Measurements from ENCODE around the gene AP1G2.

The AP1G2 gene

GRCh38 chr14:23551266-23552028 is 16.1 kb downstream of the AP1G2 start, which contains the start of gene ZFHX2:
Gene ZFHX2 (minus strand): TSS chr14:23551765. CDS start chr14:23535325, 16,440 bp downstream.
- DNase-seq (ENCODE audit: low spot score) = peak; percentile 87
- H3K36me3 ChIP-seq (ENCODE audit: low read depth) = no peaks in the 10 kb centered on the region
- peak; percentile 70 for ATAC-seq (ENCODE audit: low read depth)
- H3K27me3 ChIP-seq (ENCODE audit: insufficient read depth, poor library complexity, severe bottlenecking) = peaks cover 5% of the 10 kb centered on the region
- H3K27ac ChIP-seq (ENCODE audit: poor library complexity, severe bottlenecking) = no peak within 1 kb of the TSS
- H3K4me3 ChIP-seq (ENCODE audit: severe bottlenecking) = peak within 1 kb of the TSS; percentile 49
- no peaks in the 10 kb centered on the region for H3K9me3 ChIP-seq (ENCODE audit: severe bottlenecking)
- H3K4me1 ChIP-seq (ENCODE audit: insufficient read depth, poor library complexity, severe bottlenecking) = no peaks in the 10 kb centered on the region
- TF ChIP-seq CTCF (IDR thresholded peaks at IDR 0.05; ENCODE audit: poor library complexity, severe bottlenecking) = no peak

- Histone ChIP-seq H3K27me3 (ENCODE audit: insufficient read depth, poor library complexity, severe bottlenecking) (peaks cover 5% of the 10 kb centered on the region), H3K36me3 (ENCODE audit: low read depth) (no peaks in the 10 kb centered on the region), H3K4me3 (ENCODE audit: severe bottlenecking) (peak overlapping the region; percentile 49), H3K9me3 (ENCODE audit: severe bottlenecking) (no peaks in the 10 kb centered on the region), H3K27ac (ENCODE audit: poor library complexity, severe bottlenecking) (no peak overlapping the region), H3K4me1 (ENCODE audit: insufficient read depth, poor library complexity, severe bottlenecking) (no peaks in the 10 kb centered on the region)
- DNase-seq (ENCODE audit: low spot score) = no peak
- peak; percentile 21 for ATAC-seq (ENCODE audit: low read depth)
- no peak for TF ChIP-seq CTCF (IDR thresholded peaks at IDR 0.05; ENCODE audit: poor library complexity, severe bottlenecking)
Observed at GRCh38 chr14:23550812-23551265, 16.8 kb downstream of the AP1G2 start.

- DNase-seq (ENCODE audit: low spot score) = no peak
- ATAC-seq (ENCODE audit: low read depth) = no peak
- H3K4me1 ChIP-seq (ENCODE audit: insufficient read depth, poor library complexity, severe bottlenecking) = no peaks in the 10 kb centered on the region
- H3K36me3 ChIP-seq (ENCODE audit: low read depth) = no peaks in the 10 kb centered on the region
- peaks cover 5% of the 10 kb centered on the region for H3K27me3 ChIP-seq (ENCODE audit: insufficient read depth, poor library complexity, severe bottlenecking)
- no peaks in the 10 kb centered on the region for H3K9me3 ChIP-seq (ENCODE audit: severe bottlenecking)
- H3K4me3 ChIP-seq (ENCODE audit: severe bottlenecking) = peak overlapping the region; percentile 49
- no peak for TF ChIP-seq CTCF (IDR thresholded peaks at IDR 0.05; ENCODE audit: poor library complexity, severe bottlenecking)
- H3K27ac ChIP-seq (ENCODE audit: poor library complexity, severe bottlenecking) = no peak overlapping the region
Observed at GRCh38 chr14:23550131-23550811, 17.3 kb downstream of the AP1G2 start.

- Histone ChIP-seq H3K9me3 (ENCODE audit: severe bottlenecking) (no peaks in the 10 kb centered on the region), H3K27ac (ENCODE audit: poor library complexity, severe bottlenecking) (no peak overlapping the region), H3K36me3 (ENCODE audit: low read depth) (no peaks in the 10 kb centered on the region), H3K4me1 (ENCODE audit: insufficient read depth, poor library complexity, severe bottlenecking) (no peaks in the 10 kb centered on the region), H3K4me3 (ENCODE audit: severe bottlenecking) (no peak overlapping the region), H3K27me3 (ENCODE audit: insufficient read depth, poor library complexity, severe bottlenecking) (peaks cover 5% of the 10 kb centered on the region)
- ATAC-seq (ENCODE audit: low read depth) (no peak), DNase-seq (ENCODE audit: low spot score) (no peak)
- TF ChIP-seq CTCF (IDR thresholded peaks at IDR 0.05; ENCODE audit: poor library complexity, severe bottlenecking) = no peak
Observed at GRCh38 chr14:23548351-23549318, 19.0 kb downstream of the AP1G2 start.
